NCI-H345 treated with DMSO at 0.1 percent for 48 hours (cell line): ENCODE data around the gene ATP9A.

Experiments
- DNase-seq: peaks from one replicate; lab custom pipeline; 2025; ENCODE audit not compliant: unreplicated experiment; lab: John Stamatoyannopoulos, UW

Gene ATP9A

DNA sequence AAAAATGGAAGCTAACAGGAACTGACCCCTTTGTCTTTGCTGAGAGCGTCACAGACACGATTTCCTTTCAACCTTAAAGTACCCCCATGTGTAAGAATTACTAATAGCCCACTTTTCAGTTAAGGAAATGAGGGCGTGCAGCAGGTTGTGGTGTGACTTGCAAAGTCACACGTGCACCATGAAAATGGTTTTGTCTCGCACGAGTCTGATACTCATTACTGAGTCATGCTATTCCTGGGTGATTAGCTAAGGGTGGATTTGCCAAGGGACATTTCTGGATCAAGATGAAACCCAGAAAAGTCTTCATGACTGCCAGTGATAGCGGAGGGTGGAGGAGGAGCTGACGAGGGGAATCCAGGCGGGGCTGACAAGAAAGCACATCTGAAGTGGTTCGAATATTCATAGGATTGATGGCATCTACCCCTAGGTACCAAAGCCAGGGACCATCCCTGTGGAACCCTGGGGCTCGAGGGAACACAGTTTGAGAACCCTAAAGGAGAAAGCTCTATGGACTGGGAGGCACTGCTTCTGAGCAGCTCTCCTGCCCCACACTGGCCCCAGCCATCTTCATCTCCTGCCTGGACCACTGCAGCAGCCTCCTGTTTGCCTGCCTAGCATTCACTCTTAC lies 213.5 kb downstream of the ATP9A start:
- DNase-seq = no peak

DNA sequence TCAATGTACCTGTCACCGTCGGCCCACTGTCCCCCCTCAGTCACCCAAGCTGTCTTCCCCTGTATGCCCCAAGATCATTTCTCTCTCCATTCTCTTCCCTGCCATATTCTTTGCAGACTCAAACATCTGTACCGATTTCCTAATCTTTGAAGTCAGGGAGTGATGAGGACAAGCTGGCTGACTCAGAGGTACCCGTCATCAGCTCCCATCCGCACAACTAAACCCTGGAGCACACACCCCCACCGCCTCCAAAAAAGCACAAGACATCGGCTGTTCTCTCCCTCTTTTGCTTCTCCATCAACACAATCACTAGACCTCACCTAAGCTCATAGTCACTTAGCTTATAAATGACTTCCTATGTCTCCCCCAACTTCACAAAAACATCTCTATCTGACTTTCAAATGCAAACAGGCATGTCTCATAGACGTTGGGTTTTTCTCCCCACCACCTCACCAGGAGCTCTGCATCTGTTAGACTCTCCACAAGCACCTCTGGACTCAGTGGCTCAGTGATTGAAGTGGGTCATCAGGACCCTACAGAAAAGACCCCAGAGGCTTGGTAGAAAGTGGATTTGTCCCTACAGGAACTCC lies 214.2 kb downstream of the ATP9A start:
- DNase-seq = no peak

DNA sequence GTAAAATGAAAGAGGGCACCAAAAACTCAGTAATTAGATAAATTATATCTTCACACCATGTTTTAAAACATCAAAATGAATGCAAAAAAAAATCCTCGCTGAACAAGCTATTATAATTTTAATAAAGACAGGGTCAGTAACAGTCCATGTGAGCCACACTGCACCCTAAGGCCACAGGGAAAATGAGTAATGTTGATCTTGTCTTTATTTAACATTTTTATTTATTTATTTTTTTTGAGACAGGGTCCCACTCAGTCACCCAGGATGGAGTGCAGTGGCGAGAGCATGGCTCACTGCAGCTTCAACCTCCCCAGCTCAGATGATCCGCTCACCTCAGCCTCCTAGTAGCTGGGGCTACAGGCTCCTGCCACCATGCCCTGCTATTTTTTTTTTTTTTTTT lies 217.0 kb downstream of the ATP9A start:
- DNase-seq = no peak

DNA sequence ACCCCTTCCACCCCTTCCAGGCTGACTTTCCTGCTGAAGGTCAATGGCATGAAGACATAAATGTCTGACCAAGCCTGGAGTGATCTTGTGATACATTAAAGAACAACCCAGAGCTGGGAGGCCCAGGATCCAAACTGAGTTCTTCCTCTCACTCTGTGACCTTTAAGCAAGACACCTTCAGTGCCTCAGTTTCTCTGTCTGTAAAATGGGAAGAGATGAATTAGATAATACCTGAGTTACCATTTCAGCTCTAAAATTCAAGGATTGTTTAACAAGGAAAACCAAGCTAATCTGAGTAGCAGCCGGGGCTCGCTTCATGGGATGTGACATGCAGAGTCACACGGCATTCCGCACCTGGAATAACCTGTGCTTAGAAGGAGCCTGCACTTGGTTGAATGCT lies 218.7 kb downstream of the ATP9A start:
- DNase-seq = no peak

DNA sequence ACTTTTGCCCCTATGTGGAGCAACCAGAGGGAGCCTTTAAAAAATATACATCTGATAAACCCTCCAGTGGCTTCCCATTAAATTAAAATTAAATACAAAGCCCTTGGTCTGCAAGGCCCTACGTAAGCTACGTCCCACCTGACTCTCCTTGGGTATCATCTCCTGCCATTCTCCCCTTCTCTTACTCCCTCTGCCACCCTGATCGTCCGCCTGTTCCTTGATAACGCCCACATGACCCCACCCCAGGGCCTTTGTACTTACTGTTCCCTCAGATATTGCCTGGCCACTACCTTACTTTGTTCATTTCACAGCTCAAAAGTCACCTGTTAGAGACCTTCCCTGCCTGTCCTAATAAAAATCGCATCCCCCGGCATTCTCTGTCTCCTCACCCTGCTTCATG lies 220.2 kb downstream of the ATP9A start:
- DNase-seq = no peak
